Measurements from ENCODE around the gene CDON.

GRCh38 chr11:125949271-125950177 is 113.1 kb downstream of the CDON start:
- TF ChIP-seq POLR2A (IDR thresholded peaks at IDR 0.05; ENCODE audit: low read depth, low read length) (no peak), POU2F2 (IDR thresholded peaks at IDR 0.05; ENCODE audit: low read depth, low read length) (no peak)

All from GM12891 (cell line).